ENCODE measurements around the gene ACTMAP. TPM values are rescaled to one million over a fixed set of nuclear protein-coding genes. Genes with fewer than 3 reads are reported as not detected.

ACTMAP gene
- total RNA-seq, 1 experiment from 2014 or later, result 27.7 TPM

GRCh38 chr19:40697007-40697406 lies 53.3 kb downstream of the ACTMAP start:
- Histone ChIP-seq H2AK5ac (ENCODE audit: insufficient read length, low read length) (no peak overlapping the region), H3K4me1 (ENCODE audit: insufficient read depth, low read length) (no peaks in the 10 kb centered on the region), H3K23me2 (ENCODE audit: insufficient read length, low read depth, low read length, poor library complexity, severe bottlenecking) (no peaks in the 10 kb centered on the region), H3K4me2 (ENCODE audit: insufficient read depth, insufficient read length, low read length) (no peak overlapping the region), H3K9ac (ENCODE audit: extremely low read depth, insufficient read length, low read length) (no peak overlapping the region), H4K20me1 (ENCODE audit: control insufficient read depth, insufficient read depth, insufficient read length) (no peaks in the 10 kb centered on the region), H2BK12ac (ENCODE audit: insufficient read length, low read depth, low read length) (no peak overlapping the region), H2AFZ (ENCODE audit: low read length) (no peak overlapping the region), H2BK5ac (ENCODE audit: insufficient read length, low read length) (no peak overlapping the region), H2BK20ac (ENCODE audit: low read depth, low read length, poor library complexity, severe bottlenecking) (no peak overlapping the region), H3K79me2 (ENCODE audit: insufficient read depth, low read length) (no peaks in the 10 kb centered on the region), H4K91ac (ENCODE audit: insufficient read length, low read depth, low read length) (no peak overlapping the region), H2BK15ac (ENCODE audit: low read depth, low read length) (no peak overlapping the region), H3K4ac (ENCODE audit: low read depth, low read length) (no peak overlapping the region), H3K14ac (ENCODE audit: insufficient read depth, low read length) (no peak overlapping the region), H4K5ac (ENCODE audit: insufficient read length, low read depth, low read length) (no peak overlapping the region), H3K9me3 (ENCODE audit: control insufficient read depth, low read depth, low read length) (no peaks in the 10 kb centered on the region), H3K56ac (ENCODE audit: insufficient read length, low read depth, low read length) (no peak overlapping the region), H3K18ac (ENCODE audit: insufficient read length, low read depth, low read length) (no peak overlapping the region), H3K27ac (ENCODE audit: insufficient read length, low read depth, low read length) (no peak overlapping the region), H2BK120ac (ENCODE audit: low read depth, low read length, poor library complexity, severe bottlenecking) (no peak overlapping the region), H3K79me1 (ENCODE audit: insufficient read depth, low read depth, low read length, poor library complexity, severe bottlenecking) (no peaks in the 10 kb centered on the region), H4K8ac (replicated peaks; ENCODE audit: insufficient read length, low read depth, low read length) (no peak overlapping the region), H3K27me3 (ENCODE audit: insufficient read depth, low read length) (no peaks in the 10 kb centered on the region), H3K23ac (ENCODE audit: insufficient read length, low read depth, low read length) (no peak overlapping the region), H3T11ph (ENCODE audit: low read length) (no peak overlapping the region)
- DNase-seq, result no peak
- no peaks in the 10 kb centered on the region for H3K27me3 Mint-ChIP-seq (ENCODE audit: low read depth)
- WGBS (ENCODE audit: extremely low coverage, insufficient read length, low lambda C conversion rate), result no CpG with 5 or more reads among the region's 6 CpGs
- peaks cover 12 to 54% (median 47%) of the 10 kb centered on the region in 3 experiments for H3K36me3 Mint-ChIP-seq (ENCODE audit: insufficient read depth in 1 of 3, low read depth in 3 of 3)
- H3K27ac Mint-ChIP-seq, result no peak overlapping the region
- TF ChIP-seq CTCF (conservative IDR thresholded peaks at IDR 0.05), result no peak
- H3K4me1 Mint-ChIP-seq, result peaks cover 2 to 8% of the 10 kb centered on the region in 2 experiments; a peak in 2 of 4 replicates
- no peaks in the 10 kb centered on the region for H3K9me3 Mint-ChIP-seq
- no peak overlapping the region for H3K4me3 Mint-ChIP-seq

Data from H9 (cell line).